DMS79 treated with DMSO at 0.1 percent for 48 hours (cell line): ENCODE results near the gene SPDYE11.
"Not testable (repeated sequence)": the region's sequence is repeated elsewhere in the genome, so short reads cannot be mapped to it uniquely, and the experiment has no call there.

ENCODE experiments used
- DNase-seq: peaks from one replicate; lab custom pipeline; 2025; lab: John Stamatoyannopoulos, UW

The SPDYE11 gene, protein sequence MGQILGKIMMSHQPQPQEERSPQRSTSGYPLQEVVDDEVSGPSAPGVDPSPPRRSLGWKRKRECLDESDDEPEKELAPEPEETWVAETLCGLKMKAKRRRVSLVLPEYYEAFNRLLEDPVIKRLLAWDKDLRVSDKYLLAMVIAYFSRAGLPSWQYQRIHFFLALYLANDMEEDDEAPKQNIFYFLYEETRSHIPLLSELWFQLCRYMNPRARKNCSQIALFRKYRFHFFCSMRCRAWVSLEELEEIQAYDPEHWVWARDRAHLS

GRCh38 chr7:73057811-73058210, at the start of gene SPDYE11:
TSS of gene SPDYE11 (minus strand) at chr7:73057911. CDS start at chr7:73056111, 1,800 bp downstream.
- DNase-seq, result not testable (repeated sequence)

- not testable (repeated sequence) for DNase-seq
Measured at GRCh38 chr7:73085938-73086337, 28.2 kb upstream of the SPDYE11 start, which contains the start of gene SPDYE9. TSS of gene SPDYE9 (minus strand) at chr7:73086038. CDS start at chr7:73084238, 1,800 bp downstream.

- DNase-seq, result not testable (repeated sequence)
Measured at GRCh38 chr7:73029666-73030065, 28.0 kb downstream of the SPDYE11 start, which contains the start of gene SPDYE8. TSS of gene SPDYE8 (minus strand) at chr7:73029766. CDS start at chr7:73027966, 1,800 bp downstream.

DNA sequence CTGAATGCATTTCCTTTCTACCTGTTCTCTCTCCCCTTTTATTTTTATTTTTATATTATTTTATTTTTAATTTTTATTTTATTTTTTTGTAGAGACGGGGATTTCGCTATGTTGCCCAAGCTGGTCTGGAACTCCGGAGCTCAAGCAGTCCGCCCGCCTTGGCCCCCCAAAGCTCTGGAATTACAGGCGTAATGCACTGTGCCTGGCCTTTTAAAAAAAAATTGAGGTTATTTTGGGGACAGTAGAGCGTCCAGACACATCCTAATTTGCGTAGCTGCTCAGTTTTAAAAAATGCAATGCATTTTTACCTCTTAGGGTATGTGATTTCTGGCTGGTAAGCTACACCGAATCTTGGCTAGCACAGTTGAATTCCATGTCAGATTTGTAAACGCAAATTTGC, 51.2 kb downstream of the SPDYE11 start:
- not testable (repeated sequence) for DNase-seq

GRCh38 chr7:73005693-73006447, 51.8 kb downstream of the SPDYE11 start:
- not testable (repeated sequence) for DNase-seq

GRCh38 chr7:73005356-73005692, 52.4 kb downstream of the SPDYE11 start:
- DNase-seq, result not testable (repeated sequence)

DNA sequence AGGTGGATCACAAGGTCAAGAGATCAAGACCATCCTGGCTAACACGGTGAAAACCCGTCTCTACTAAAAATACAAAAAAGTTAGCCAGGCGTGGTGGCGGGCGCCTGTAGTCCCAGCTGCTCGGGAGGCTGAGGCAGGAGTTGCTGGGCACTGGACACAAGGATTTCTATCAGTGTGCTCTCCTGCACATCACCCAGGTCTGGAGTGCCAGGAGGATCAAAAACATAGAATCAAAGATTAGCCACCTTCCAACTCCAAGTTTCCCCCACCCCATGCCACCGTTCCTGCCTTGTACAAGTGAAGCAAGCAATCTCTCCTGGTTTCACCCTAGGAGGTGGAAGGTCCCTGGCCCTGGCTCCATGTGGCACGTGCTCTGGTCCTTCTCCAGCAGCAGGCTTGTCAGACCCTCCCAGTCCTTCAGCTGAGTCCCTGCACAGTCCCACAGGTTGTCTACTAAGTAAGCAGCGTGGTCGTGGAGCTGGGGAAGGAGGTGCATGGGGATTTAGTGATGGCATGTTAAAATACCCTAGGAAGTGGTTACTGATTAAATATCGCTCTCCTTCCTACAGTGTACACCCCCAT, 59.7 kb downstream of the SPDYE11 start:
- not testable (repeated sequence) for DNase-seq
